Panc1 (cell line): ENCODE results near the gene TLE5.

Experiments
- POLR2AphosphoS5 ChIP-seq: IDR thresholded peaks from 2 replicates; pipeline ENCODE4 v1.6.1; 2012; ENCODE audit warnings: mild to moderate bottlenecking, low read depth, low read length, moderate library complexity
- TF ChIP-seq, protein P1 (sequence below), 2 experiments: IDR thresholded peaks; 2 replicates each; pipeline ENCODE4 v1.6.1; 2011 to 2012; ENCODE audit warnings: low read depth in 2 of 2, control low read depth in 1 of 2, low read length in 1 of 2, mild to moderate bottlenecking in 1 of 2, moderate library complexity in 1 of 2; ENCODE audit not compliant: insufficient read depth in 1 of 2
- TF ChIP-seq, protein P2 (sequence below): fragments of 450-650 bp; IDR thresholded peaks from 2 replicates; pipeline ENCODE4 v1.5.1; 2017; ENCODE audit warnings: mild to moderate bottlenecking

DNA sequence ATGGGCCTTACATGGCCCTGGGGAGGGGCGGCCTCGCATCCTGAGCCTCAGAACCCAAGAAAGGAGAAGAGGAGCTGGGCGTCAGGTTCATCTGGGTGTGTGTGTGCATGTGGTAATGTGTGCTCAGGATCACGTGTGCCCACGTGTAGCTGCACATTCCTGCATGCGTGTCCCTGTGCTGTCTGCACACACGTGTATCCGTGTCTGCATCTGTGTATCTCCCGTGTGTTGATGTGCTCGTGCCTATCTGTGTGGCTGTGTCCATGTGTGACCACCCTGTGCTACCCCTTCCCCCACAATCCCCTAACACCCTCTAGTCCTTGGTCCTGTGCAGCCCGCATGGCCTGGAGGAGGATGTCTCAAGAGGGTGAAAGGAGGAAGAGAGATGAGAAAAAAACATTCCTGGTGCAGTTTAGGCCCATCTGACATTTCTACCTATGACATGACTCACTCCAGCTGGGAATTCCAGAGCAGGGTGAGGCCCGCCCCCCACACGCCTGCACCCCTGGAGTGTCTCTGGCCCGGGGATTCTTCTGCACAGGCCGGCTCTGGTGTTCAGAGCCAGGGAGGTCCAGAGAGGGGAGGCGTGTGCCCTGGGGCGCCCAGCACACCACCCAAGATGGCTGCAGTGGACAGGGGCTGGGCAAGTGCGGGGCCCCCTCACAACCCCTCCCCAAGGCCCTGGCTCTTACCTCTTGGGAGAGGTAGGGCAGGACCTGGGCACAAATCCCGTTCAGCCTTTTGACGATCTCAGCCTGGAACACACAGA, 7.1 kb downstream of the TLE5 start:
- TF ChIP-seq, protein P1, sequence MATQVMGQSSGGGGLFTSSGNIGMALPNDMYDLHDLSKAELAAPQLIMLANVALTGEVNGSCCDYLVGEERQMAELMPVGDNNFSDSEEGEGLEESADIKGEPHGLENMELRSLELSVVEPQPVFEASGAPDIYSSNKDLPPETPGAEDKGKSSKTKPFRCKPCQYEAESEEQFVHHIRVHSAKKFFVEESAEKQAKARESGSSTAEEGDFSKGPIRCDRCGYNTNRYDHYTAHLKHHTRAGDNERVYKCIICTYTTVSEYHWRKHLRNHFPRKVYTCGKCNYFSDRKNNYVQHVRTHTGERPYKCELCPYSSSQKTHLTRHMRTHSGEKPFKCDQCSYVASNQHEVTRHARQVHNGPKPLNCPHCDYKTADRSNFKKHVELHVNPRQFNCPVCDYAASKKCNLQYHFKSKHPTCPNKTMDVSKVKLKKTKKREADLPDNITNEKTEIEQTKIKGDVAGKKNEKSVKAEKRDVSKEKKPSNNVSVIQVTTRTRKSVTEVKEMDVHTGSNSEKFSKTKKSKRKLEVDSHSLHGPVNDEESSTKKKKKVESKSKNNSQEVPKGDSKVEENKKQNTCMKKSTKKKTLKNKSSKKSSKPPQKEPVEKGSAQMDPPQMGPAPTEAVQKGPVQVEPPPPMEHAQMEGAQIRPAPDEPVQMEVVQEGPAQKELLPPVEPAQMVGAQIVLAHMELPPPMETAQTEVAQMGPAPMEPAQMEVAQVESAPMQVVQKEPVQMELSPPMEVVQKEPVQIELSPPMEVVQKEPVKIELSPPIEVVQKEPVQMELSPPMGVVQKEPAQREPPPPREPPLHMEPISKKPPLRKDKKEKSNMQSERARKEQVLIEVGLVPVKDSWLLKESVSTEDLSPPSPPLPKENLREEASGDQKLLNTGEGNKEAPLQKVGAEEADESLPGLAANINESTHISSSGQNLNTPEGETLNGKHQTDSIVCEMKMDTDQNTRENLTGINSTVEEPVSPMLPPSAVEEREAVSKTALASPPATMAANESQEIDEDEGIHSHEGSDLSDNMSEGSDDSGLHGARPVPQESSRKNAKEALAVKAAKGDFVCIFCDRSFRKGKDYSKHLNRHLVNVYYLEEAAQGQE (IDR thresholded peaks at IDR 0.05; ENCODE audit: insufficient read depth in 1 of 2, low read depth in 2 of 2, low read length in 1 of 2): no peak
- TF ChIP-seq, protein P2, sequence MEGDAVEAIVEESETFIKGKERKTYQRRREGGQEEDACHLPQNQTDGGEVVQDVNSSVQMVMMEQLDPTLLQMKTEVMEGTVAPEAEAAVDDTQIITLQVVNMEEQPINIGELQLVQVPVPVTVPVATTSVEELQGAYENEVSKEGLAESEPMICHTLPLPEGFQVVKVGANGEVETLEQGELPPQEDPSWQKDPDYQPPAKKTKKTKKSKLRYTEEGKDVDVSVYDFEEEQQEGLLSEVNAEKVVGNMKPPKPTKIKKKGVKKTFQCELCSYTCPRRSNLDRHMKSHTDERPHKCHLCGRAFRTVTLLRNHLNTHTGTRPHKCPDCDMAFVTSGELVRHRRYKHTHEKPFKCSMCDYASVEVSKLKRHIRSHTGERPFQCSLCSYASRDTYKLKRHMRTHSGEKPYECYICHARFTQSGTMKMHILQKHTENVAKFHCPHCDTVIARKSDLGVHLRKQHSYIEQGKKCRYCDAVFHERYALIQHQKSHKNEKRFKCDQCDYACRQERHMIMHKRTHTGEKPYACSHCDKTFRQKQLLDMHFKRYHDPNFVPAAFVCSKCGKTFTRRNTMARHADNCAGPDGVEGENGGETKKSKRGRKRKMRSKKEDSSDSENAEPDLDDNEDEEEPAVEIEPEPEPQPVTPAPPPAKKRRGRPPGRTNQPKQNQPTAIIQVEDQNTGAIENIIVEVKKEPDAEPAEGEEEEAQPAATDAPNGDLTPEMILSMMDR: no peak
- TF ChIP-seq POLR2AphosphoS5: no peak
